Measurements from ENCODE around the gene NDUFA13.

The NDUFA13 gene

GRCh38 chr19:19498255-19498991 lies 17.6 kb upstream of the NDUFA13 start:
- Mint-ChIP-seq H3K4me1 (ENCODE audit: low read depth) (peaks cover 5% of the 10 kb centered on the region), H3K36me3 (ENCODE audit: low read depth) (peaks cover 96% of the 10 kb centered on the region)
- no peak for DNase-seq

GRCh38 chr19:19499272-19499995 lies 16.6 kb upstream of the NDUFA13 start:
- Mint-ChIP-seq H3K27me3 (no peaks in the 10 kb centered on the region), H3K27ac (peak overlapping the region; percentile 63), H3K4me1 (ENCODE audit: low read depth) (peaks cover 1% of the 10 kb centered on the region), H3K4me3 (no peak overlapping the region), H3K36me3 (ENCODE audit: low read depth) (peaks cover 97% of the 10 kb centered on the region), H3K9me3 (no peaks in the 10 kb centered on the region)
- no peak for DNase-seq

More at GRCh38 chr19:19498255-19498991, 17.6 kb upstream of the NDUFA13 start:
- Mint-ChIP-seq H3K4me3 (no peak overlapping the region), H3K27me3 (no peaks in the 10 kb centered on the region), H3K9me3 (no peaks in the 10 kb centered on the region), H3K27ac (peak overlapping the region; percentile 63)

GRCh38 chr19:19500975-19501644 lies 14.9 kb upstream of the NDUFA13 start:
- Mint-ChIP-seq H3K36me3 (ENCODE audit: low read depth) (peaks cover 97% of the 10 kb centered on the region), H3K27me3 (no peaks in the 10 kb centered on the region), H3K4me3 (no peak overlapping the region), H3K27ac (no peak overlapping the region), H3K9me3 (no peaks in the 10 kb centered on the region), H3K4me1 (ENCODE audit: low read depth) (no peaks in the 10 kb centered on the region)
- DNase-seq = no peak

- no peak for DNase-seq
- H3K4me1 Mint-ChIP-seq (ENCODE audit: low read depth) = no peaks in the 10 kb centered on the region
- no peak overlapping the region for H3K4me3 Mint-ChIP-seq
- H3K9me3 Mint-ChIP-seq = no peaks in the 10 kb centered on the region
- no peaks in the 10 kb centered on the region for H3K27me3 Mint-ChIP-seq
- no peak overlapping the region for H3K27ac Mint-ChIP-seq
- H3K36me3 Mint-ChIP-seq (ENCODE audit: low read depth) = peaks cover 97% of the 10 kb centered on the region
Observed at GRCh38 chr19:19501798-19502197, 14.2 kb upstream of the NDUFA13 start.

GRCh38 chr19:19502281-19502680 lies 13.7 kb upstream of the NDUFA13 start:
- H3K9me3 Mint-ChIP-seq = no peaks in the 10 kb centered on the region
- H3K36me3 Mint-ChIP-seq (ENCODE audit: low read depth) = peaks cover 96% of the 10 kb centered on the region
- no peaks in the 10 kb centered on the region for H3K27me3 Mint-ChIP-seq
- no peak for DNase-seq
- peak overlapping the region; percentile 37 for H3K27ac Mint-ChIP-seq
- H3K4me1 Mint-ChIP-seq (ENCODE audit: low read depth) = no peaks in the 10 kb centered on the region
- no peak overlapping the region for H3K4me3 Mint-ChIP-seq

GRCh38 chr19:19502808-19503602 lies 13.0 kb upstream of the NDUFA13 start:
- Mint-ChIP-seq H3K9me3 (no peaks in the 10 kb centered on the region), H3K4me1 (ENCODE audit: low read depth) (no peaks in the 10 kb centered on the region), H3K36me3 (ENCODE audit: low read depth) (peaks cover 97% of the 10 kb centered on the region), H3K27ac (peak overlapping the region; percentile 58), H3K4me3 (no peak overlapping the region), H3K27me3 (no peaks in the 10 kb centered on the region)
- no peak for DNase-seq

- Mint-ChIP-seq H3K27ac (peak overlapping the region; percentile 50), H3K36me3 (ENCODE audit: low read depth) (peaks cover 79% of the 10 kb centered on the region), H3K4me3 (no peak overlapping the region), H3K9me3 (no peaks in the 10 kb centered on the region), H3K27me3 (no peaks in the 10 kb centered on the region), H3K4me1 (ENCODE audit: low read depth) (no peaks in the 10 kb centered on the region)
- no peak for DNase-seq
Observed at GRCh38 chr19:19504754-19505668, 11.0 kb upstream of the NDUFA13 start.

GRCh38 chr19:19505669-19506326 lies 10.2 kb upstream of the NDUFA13 start:
- H3K36me3 Mint-ChIP-seq (ENCODE audit: low read depth) = peaks cover 72% of the 10 kb centered on the region
- H3K27me3 Mint-ChIP-seq = no peaks in the 10 kb centered on the region
- DNase-seq = no peak
- H3K4me1 Mint-ChIP-seq (ENCODE audit: low read depth) = no peaks in the 10 kb centered on the region
- no peaks in the 10 kb centered on the region for H3K9me3 Mint-ChIP-seq
- H3K27ac Mint-ChIP-seq = peak overlapping the region; percentile 50
- no peak overlapping the region for H3K4me3 Mint-ChIP-seq

- DNase-seq = no peak
- no peaks in the 10 kb centered on the region for H3K4me1 Mint-ChIP-seq (ENCODE audit: low read depth)
- no peaks in the 10 kb centered on the region for H3K27me3 Mint-ChIP-seq
- H3K36me3 Mint-ChIP-seq (ENCODE audit: low read depth) = peaks cover 64% of the 10 kb centered on the region
- no peaks in the 10 kb centered on the region for H3K9me3 Mint-ChIP-seq
- no peak overlapping the region for H3K4me3 Mint-ChIP-seq
- no peak overlapping the region for H3K27ac Mint-ChIP-seq
Observed at GRCh38 chr19:19506592-19506991, 9.4 kb upstream of the NDUFA13 start.

- Mint-ChIP-seq H3K4me3 (no peak overlapping the region), H3K27me3 (no peaks in the 10 kb centered on the region), H3K4me1 (ENCODE audit: low read depth) (peaks cover 1% of the 10 kb centered on the region), H3K9me3 (no peaks in the 10 kb centered on the region), H3K36me3 (ENCODE audit: low read depth) (peaks cover 57% of the 10 kb centered on the region), H3K27ac (no peak overlapping the region)
- DNase-seq = no peak
Observed at GRCh38 chr19:19507354-19507753, 8.7 kb upstream of the NDUFA13 start.

- Mint-ChIP-seq H3K9me3 (no peaks in the 10 kb centered on the region), H3K4me3 (no peak overlapping the region), H3K36me3 (ENCODE audit: low read depth) (peaks cover 48% of the 10 kb centered on the region)
Observed at GRCh38 chr19:19508217-19508616, 7.8 kb upstream of the NDUFA13 start.

GRCh38 chr19:19510432-19510831 lies 5.6 kb upstream of the NDUFA13 start:
- H3K4me1 Mint-ChIP-seq (ENCODE audit: low read depth) = peaks cover 5% of the 10 kb centered on the region
- peaks cover 33% of the 10 kb centered on the region for H3K36me3 Mint-ChIP-seq (ENCODE audit: low read depth)
- no peaks in the 10 kb centered on the region for H3K9me3 Mint-ChIP-seq
- no peak for DNase-seq
- H3K27me3 Mint-ChIP-seq = no peaks in the 10 kb centered on the region
- H3K4me3 Mint-ChIP-seq = no peak overlapping the region
- no peak overlapping the region for H3K27ac Mint-ChIP-seq

More at GRCh38 chr19:19508217-19508616, 7.8 kb upstream of the NDUFA13 start:
- DNase-seq = no peak
- Mint-ChIP-seq H3K27me3 (no peaks in the 10 kb centered on the region), H3K27ac (peak overlapping the region; percentile 15), H3K4me1 (ENCODE audit: low read depth) (peaks cover 1% of the 10 kb centered on the region)

GRCh38 chr19:19513682-19514081 lies 2.3 kb upstream of the NDUFA13 start:
- no peak for DNase-seq
- Mint-ChIP-seq H3K36me3 (ENCODE audit: low read depth) (peaks cover 38% of the 10 kb centered on the region), H3K27ac (peak overlapping the region; percentile 47), H3K4me3 (peak overlapping the region; percentile 57), H3K4me1 (ENCODE audit: low read depth) (peaks cover 22% of the 10 kb centered on the region), H3K9me3 (no peaks in the 10 kb centered on the region), H3K27me3 (no peaks in the 10 kb centered on the region)
